HepG2 (cell line): ENCODE measurements around the gene MYBPC3. TPM values are rescaled to one million over a fixed set of nuclear protein-coding genes. Genes with fewer than 3 reads are reported as not detected.

Source experiments
- ATAC-seq: fragments of 200-7000 bp; cut with Tn5 transposase; 3 replicates; pipeline ENCODE4 v1.9.1; 2020; ENCODE audit warnings: mild to moderate bottlenecking, moderate library complexity
- BruUV-seq: library from RNA; stranded (reverse); fragments of 400-500 nt; replicated peaks from 2 replicates; lab custom pipeline; 2021; lab: Mats Ljungman, UMichigan
- CTCF ChIA-PET: fragments of 300-600 bp; formaldehyde crosslinking; extraction: SDS; loops from one replicate; lab custom pipeline; 2021; ENCODE audit warnings: low total read pairs, inconsistent platforms, low intra/inter-chr PET ratio; lab: Yijun Ruan, JAX
- POLR2A ChIA-PET: fragments of 350-600 bp; sonication (Branson Sonifier 250); formaldehyde crosslinking; loops from one replicate; lab custom pipeline; 2020; ENCODE audit warnings: antibody characterized with exemption, inconsistent platforms; lab: Yijun Ruan, JAX
- DNase-seq: peaks from one replicate; pipeline ENCODE4 v3.0.0-alpha.2; 2015; ENCODE audit warnings: low spot score
- FAIRE-seq: peaks from 3 replicates; lab custom pipeline; 2011; peaks lifted over from hg19 to GRCh38; lab: Jason Lieb, UNC
- H2AFZ ChIP-seq: one replicate; pipeline ENCODE4 v1.6.1; 2011; ENCODE audit warnings: low read length, inconsistent platforms
- H3K27ac ChIP-seq: fragments of 300-600 bp; 3 replicates; pipeline ENCODE4 v1.8.0; 2011; ENCODE audit warnings: mixed run types, mild to moderate bottlenecking, mixed read lengths, low read length, inconsistent platforms; ENCODE audit not compliant: insufficient read depth; ENCODE audit errors: extremely low read length
- H3K27me3 ChIP-seq, 2 experiments: fragments of 200-600 bp in 1 of 2; 2 replicates in 1 of 2; 3 replicates in 1 of 2; pipeline versions ENCODE4 v1.6.0 to v1.8.0; 2011; ENCODE audit warnings: low read length in 2 of 2, mild to moderate bottlenecking in 2 of 2, moderate library complexity in 2 of 2, inconsistent platforms in 1 of 2; ENCODE audit not compliant: insufficient read depth in 2 of 2, control insufficient read depth in 1 of 2
- H3K36me3 ChIP-seq, 2 experiments: fragments of 200-600 bp in 1 of 2; replicated peaks in 1 of 2; 2 replicates in 1 of 2; 3 replicates in 1 of 2; pipeline versions ENCODE4 v1.5.1 to v1.8.0; 2011; ENCODE audit warnings: low read length in 2 of 2, inconsistent platforms in 1 of 2; ENCODE audit not compliant: insufficient read depth in 2 of 2, control insufficient read depth in 1 of 2
- H3K4me1 ChIP-seq: 2 replicates; pipeline ENCODE4 v1.5.1; 2012; ENCODE audit warnings: low read length, inconsistent platforms; ENCODE audit not compliant: insufficient read depth
- H3K4me2 ChIP-seq: 2 replicates; pipeline ENCODE4 v1.6.0; 2011; ENCODE audit warnings: low read depth, low read length, inconsistent platforms
- H3K4me3 ChIP-seq, 3 experiments: fragments of 200-600 bp in 1 of 3; sonication (generic), shearing (Covaris generic) in 1 of 3; replicated peaks in 1 of 3; 2 replicates each; pipeline ENCODE4 v1.5.1; 2011 to 2016; ENCODE audit warnings: low read length in 3 of 3, inconsistent platforms in 2 of 3, low read depth in 2 of 3, mild to moderate bottlenecking in 2 of 3, control low read depth in 1 of 3, mixed read lengths in 1 of 3; ENCODE audit not compliant: insufficient read depth in 1 of 3
- H3K79me2 ChIP-seq: one replicate; pipeline ENCODE4 v1.6.1; 2011; ENCODE audit warnings: low read length, inconsistent platforms; ENCODE audit not compliant: insufficient read depth
- H3K9ac ChIP-seq: 2 replicates; pipeline ENCODE4 v1.6.0; 2011; ENCODE audit warnings: mild to moderate bottlenecking, low read depth, low read length, inconsistent platforms; ENCODE audit not compliant: insufficient read depth
- H3K9me3 ChIP-seq: 2 replicates; pipeline ENCODE4 v1.5.1; 2012; ENCODE audit warnings: mild to moderate bottlenecking, low read length
- H4K20me1 ChIP-seq: 2 replicates; pipeline ENCODE4 v1.6.0; 2011; ENCODE audit warnings: inconsistent platforms, mild to moderate bottlenecking, low read length, moderate library complexity; ENCODE audit not compliant: insufficient read depth
- FOXO1 ChIP-seq: sonication (generic); formaldehyde crosslinking; IDR thresholded peaks from 2 replicates; pipeline ENCODE4 v1.4.0; 2020; ENCODE audit warnings: missing genetic modification reagents
- HNRNPH1 ChIP-seq: fragments of 200-400 bp; formaldehyde crosslinking; optimal IDR thresholded peaks from 2 replicates; pipeline ENCODE3; 2017; ENCODE audit warnings: mild to moderate bottlenecking, low read depth, low read length
- NFIC ChIP-seq: IDR thresholded peaks from 2 replicates; pipeline ENCODE4 v1.6.1; 2012; ENCODE audit warnings: mild to moderate bottlenecking, low read length, inconsistent platforms
- PLRG1 ChIP-seq: fragments of 450-650 bp; conservative IDR thresholded peaks from 2 replicates; pipeline ENCODE4 v1.6.1; 2016
- SIN3A ChIP-seq: IDR thresholded peaks from 2 replicates; pipeline ENCODE4 v1.6.1; 2011; ENCODE audit warnings: low read depth, mild to moderate bottlenecking, control low read depth, low read length, borderline replicate concordance
- SPEN ChIP-seq: sonication (generic); formaldehyde crosslinking; IDR thresholded peaks from 2 replicates; pipeline ENCODE4 v1.5.1; 2020; ENCODE audit warnings: low read depth, mild to moderate bottlenecking, missing genetic modification reagents
- ZBTB1 ChIP-seq: sonication (generic); formaldehyde crosslinking; IDR thresholded peaks from 2 replicates; pipeline ENCODE4 v1.4.0; 2020; ENCODE audit warnings: missing genetic modification reagents, borderline replicate concordance
- ZNF24 ChIP-seq: fragments of 450-650 bp; IDR thresholded peaks from 2 replicates; pipeline ENCODE4 v1.6.1; 2017; ENCODE audit warnings: antibody characterized with exemption, mild to moderate bottlenecking
- ZNF337 ChIP-seq: sonication (generic); formaldehyde crosslinking; IDR thresholded peaks from 2 replicates; pipeline ENCODE4 v1.5.1; 2020; ENCODE audit warnings: missing genetic modification reagents, low read depth, mild to moderate bottlenecking, borderline replicate concordance
- ZNF782 ChIP-seq: sonication (generic); formaldehyde crosslinking; IDR thresholded peaks from 2 replicates; pipeline ENCODE4 v1.4.0; 2020; ENCODE audit warnings: missing genetic modification reagents, mild to moderate bottlenecking, borderline replicate concordance
- WGBS: methylation state at CpG from one replicate; pipeline ENCODE4 v1.1.6; 2017; ENCODE audit warnings: low lambda C conversion rate; 5-methylcytosine and 5-hydroxymethylcytosine counted together
- in situ Hi-C: cut with HindIII; loops from 2 replicates; pipeline ENCODE4 v1.10.0; 2017; ENCODE audit warnings: low pct_unique_long_range_greater_than_20kb; ENCODE audit not compliant: extremely low pct_ligation_motif_present
- intact Hi-C: fragments of 100-400 bp; cut with micrococcal nuclease; formaldehyde crosslinking; loops from one replicate; pipeline ENCODE4 v1.10.0; 2022; ENCODE audit not compliant: unreplicated experiment
- polyA plus RNA-seq, 8 experiments: library from polyadenylated mRNA; depleted of rRNA in 3 of 8; stranded (reverse) in 7 of 8; unstranded in 1 of 8; fragments of >200 nt; fragmentation: Illumina TruSeq in 4 of 8; extraction: Trizol in 4 of 8; gene quantifications; 2 replicates each; pipeline versions ENCODE4 v1.2.1 to v1.2.3, GENCODE V29; 2011 to 2016; ENCODE audit warnings: low read depth in 4 of 8, missing spikeins in 1 of 8, mixed read lengths in 1 of 8; ENCODE audit not compliant: insufficient read depth in 1 of 8
- total RNA-seq, 5 experiments: library from RNA; depleted of rRNA; stranded (reverse); fragments of >200 nt; fragmentation: Illumina TruSeq; extraction: Trizol; gene quantifications; 2 replicates each; pipeline ENCODE4 v1.2.3, GENCODE V29; 2016; ENCODE audit warnings: low read depth in 1 of 5

Gene MYBPC3
- total and polyA plus RNA-seq, 2 of the 13 experiments (the other 11 are each of a cell fraction or from before 2014, with no cell fraction given), result not detected

DNA sequence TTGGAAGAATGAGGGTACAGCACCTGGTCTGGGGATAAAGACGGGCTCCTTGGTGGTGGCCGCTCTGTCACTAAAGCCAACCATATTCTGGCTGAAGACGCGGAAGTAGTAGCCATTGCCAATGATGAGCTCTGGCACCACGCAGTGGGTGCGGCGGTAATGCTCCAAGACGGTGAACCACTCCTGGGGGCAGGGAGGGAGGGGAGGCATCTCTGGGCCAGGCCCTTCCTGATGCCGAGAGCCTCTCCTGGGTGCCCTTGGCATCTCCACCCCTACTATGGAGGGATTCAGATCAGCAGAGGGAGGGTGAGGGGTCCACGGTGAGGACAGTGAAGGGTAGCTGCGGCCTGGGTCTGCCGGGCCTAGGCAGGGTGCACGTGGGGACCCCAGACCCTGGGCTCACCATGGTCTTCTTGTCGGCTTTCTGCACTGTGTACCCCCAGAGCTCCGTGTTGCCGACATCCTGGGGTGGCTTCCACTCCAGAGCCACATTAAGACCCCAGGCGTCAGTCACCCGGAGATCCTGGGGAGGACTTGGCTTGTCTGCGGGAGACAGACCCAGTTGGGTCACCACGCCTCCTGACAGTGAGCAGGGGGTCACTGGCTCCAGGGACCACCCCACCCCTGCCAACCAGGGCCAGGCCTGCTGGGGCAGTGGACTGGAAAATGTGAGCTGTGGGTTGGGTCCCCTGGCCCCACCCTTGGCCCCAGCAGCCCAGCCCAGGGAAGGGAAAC lies 19.5 kb downstream of the MYBPC3 start (continued):
- no peak for TF ChIP-seq PLRG1
- TF ChIP-seq ZNF24, result no peak

DNA sequence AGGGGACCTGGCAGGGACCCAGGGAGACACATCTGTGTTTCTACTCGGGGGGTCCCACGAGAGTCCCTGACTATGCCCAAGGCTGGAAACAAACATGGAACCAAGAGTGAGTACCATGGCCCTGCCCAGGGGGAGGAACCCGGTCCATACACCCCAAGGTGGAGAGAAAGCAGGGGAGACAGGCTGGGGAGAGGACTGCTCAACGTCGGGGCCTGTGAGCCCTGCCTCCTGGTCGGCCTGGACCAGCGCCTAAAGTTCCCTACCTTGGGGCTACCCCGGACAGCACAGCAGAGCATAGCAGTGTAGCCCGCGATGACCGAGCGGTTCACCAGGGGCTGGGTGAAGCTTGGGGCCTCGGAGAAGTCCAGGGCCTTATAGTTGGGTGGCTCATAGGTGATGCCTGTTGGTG lies 20.2 kb downstream of the MYBPC3 start:
- Histone ChIP-seq H3K27me3 (no peaks in the 10 kb centered on the region; a peak in 1 of 5 replicates), H3K9ac (no peak overlapping the region), H3K4me2 (no peak overlapping the region), H3K9me3 (no peaks in the 10 kb centered on the region), H2AFZ (no peak overlapping the region), H3K27ac (no peak overlapping the region), H4K20me1 (no peaks in the 10 kb centered on the region), H3K36me3 (peaks cover 7 to 23% of the 10 kb centered on the region in 2 experiments), H3K4me1 (no peaks in the 10 kb centered on the region), H3K4me3 (no peak overlapping the region), H3K79me2 (no peaks in the 10 kb centered on the region)
- ChIA-PET POLR2A (no interaction called here), CTCF (no interaction called here)
- intact Hi-C loops, result no loop called here
- no peak for TF ChIP-seq ZNF337 (CRISPR knock-in tag)
- no peak for TF ChIP-seq FOXO1
- DNase-seq (no peak), ATAC-seq (peak; percentile 29), FAIRE-seq (no peak)
- WGBS, result 64% methylated on average over 10 of the region's 13 CpGs
- BruUV-seq, result no TSS peak
- in situ Hi-C loops, result no loop called here

DNA sequence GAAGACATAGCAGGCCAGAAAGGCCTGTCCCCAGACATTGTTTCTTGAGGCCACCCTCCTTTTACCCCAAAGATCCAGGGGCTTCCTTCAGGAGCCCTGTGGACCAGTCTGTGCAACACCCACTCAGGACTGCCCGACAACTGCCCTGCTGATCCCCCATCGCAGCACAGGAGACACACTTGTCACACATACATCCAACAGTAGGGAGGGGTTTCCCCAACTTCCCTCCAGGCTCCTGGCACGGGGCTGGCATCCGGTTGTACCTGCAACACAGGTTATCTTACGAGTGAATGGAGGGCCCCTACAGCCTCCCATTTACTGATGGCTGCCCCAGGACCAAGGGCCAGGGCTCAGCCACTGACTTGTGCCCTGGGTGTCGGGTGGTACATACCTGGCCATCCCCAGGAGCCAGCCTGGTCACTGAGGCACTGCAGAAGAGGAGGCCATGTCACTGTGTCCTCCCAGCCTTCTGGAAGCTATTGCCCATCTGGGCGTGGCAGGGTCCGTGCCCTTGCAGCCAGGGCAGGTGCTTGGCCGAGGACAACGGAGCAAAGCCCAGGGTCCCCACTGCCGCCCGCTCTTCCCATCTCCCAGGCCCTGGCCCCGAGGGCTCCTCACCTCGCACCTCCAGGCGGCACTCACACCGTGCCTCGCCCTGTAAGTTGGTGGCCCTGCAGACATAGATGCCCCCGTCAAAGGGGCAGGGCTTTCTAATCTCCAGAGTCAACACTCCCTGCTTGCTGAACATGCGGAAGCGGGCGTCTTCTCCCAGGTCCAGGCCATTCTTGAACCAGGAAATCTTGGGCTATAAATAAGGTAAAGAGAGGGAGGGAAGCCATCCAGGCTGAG lies 20.8 kb downstream of the MYBPC3 start:
- no peaks in the 10 kb centered on the region for H3K4me1 ChIP-seq
- no peaks in the 10 kb centered on the region for H4K20me1 ChIP-seq
- in situ Hi-C loops, result no loop called here
- 86% methylated on average over 15 of the region's 21 CpGs for WGBS
- ChIA-PET CTCF (no interaction called here), POLR2A (no interaction called here)
- H3K4me3 ChIP-seq, result no peak overlapping the region
- H2AFZ ChIP-seq, result no peak overlapping the region
- DNase-seq (no peak), FAIRE-seq (no peak), ATAC-seq (peak; percentile 5; the same call in 2 of the 3 replicates)
- no peaks in the 10 kb centered on the region for H3K9me3 ChIP-seq
- no peak overlapping the region for H3K9ac ChIP-seq
- no TSS peak for BruUV-seq
- no peaks in the 10 kb centered on the region for H3K79me2 ChIP-seq
- intact Hi-C loops, result no loop called here
- H3K27ac ChIP-seq, result no peak overlapping the region
- no peak overlapping the region for H3K4me2 ChIP-seq
- TF ChIP-seq ZNF782 (CRISPR knock-in tag), result no peak
- TF ChIP-seq ZBTB1, result no peak
- no peak for TF ChIP-seq SPEN (CRISPR knock-in tag)
- no peak for TF ChIP-seq SIN3A
- TF ChIP-seq NFIC, result no peak
- no peak for TF ChIP-seq HNRNPH1
- no peaks in the 10 kb centered on the region for H3K27me3 ChIP-seq
- H3K36me3 ChIP-seq, result peaks cover 10 to 29% of the 10 kb centered on the region in 2 experiments
